ENCODE measurements around the gene TMEM123.

DNA sequence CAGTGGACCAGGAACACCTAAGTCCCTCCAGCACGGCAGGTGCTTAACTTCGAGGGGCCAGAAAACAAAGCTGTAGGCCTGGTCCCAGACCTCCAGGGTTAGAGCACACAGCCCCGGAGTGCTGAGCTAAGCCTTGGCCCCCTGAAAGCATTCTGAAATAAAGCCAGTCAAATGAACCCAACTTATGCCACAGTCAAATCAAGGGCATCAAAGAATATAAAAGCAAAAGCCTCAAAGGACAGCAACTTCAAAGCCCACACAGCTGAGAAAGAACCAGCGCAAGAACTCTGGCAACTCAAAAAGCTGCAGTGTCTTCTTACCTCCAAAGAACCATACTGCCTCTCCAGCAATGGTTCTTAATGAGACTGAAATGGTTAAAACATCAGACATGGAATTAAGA, 39.1 kb downstream of the TMEM123 start:
- TF ChIP-seq BACH2 (CRISPR knock-in tag; IDR thresholded peaks at IDR 0.05; ENCODE audit: borderline replicate concordance) = no peak
- TF ChIP-seq, protein P1, sequence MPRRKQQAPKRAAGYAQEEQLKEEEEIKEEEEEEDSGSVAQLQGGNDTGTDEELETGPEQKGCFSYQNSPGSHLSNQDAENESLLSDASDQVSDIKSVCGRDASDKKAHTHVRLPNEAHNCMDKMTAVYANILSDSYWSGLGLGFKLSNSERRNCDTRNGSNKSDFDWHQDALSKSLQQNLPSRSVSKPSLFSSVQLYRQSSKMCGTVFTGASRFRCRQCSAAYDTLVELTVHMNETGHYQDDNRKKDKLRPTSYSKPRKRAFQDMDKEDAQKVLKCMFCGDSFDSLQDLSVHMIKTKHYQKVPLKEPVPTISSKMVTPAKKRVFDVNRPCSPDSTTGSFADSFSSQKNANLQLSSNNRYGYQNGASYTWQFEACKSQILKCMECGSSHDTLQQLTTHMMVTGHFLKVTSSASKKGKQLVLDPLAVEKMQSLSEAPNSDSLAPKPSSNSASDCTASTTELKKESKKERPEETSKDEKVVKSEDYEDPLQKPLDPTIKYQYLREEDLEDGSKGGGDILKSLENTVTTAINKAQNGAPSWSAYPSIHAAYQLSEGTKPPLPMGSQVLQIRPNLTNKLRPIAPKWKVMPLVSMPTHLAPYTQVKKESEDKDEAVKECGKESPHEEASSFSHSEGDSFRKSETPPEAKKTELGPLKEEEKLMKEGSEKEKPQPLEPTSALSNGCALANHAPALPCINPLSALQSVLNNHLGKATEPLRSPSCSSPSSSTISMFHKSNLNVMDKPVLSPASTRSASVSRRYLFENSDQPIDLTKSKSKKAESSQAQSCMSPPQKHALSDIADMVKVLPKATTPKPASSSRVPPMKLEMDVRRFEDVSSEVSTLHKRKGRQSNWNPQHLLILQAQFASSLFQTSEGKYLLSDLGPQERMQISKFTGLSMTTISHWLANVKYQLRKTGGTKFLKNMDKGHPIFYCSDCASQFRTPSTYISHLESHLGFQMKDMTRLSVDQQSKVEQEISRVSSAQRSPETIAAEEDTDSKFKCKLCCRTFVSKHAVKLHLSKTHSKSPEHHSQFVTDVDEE (CRISPR knock-in tag; IDR thresholded peaks at IDR 0.05) = no peak
- no peak for TF ChIP-seq TOX (CRISPR knock-in tag; IDR thresholded peaks at IDR 0.05; ENCODE audit: borderline replicate concordance)
- TF ChIP-seq, protein P2, sequence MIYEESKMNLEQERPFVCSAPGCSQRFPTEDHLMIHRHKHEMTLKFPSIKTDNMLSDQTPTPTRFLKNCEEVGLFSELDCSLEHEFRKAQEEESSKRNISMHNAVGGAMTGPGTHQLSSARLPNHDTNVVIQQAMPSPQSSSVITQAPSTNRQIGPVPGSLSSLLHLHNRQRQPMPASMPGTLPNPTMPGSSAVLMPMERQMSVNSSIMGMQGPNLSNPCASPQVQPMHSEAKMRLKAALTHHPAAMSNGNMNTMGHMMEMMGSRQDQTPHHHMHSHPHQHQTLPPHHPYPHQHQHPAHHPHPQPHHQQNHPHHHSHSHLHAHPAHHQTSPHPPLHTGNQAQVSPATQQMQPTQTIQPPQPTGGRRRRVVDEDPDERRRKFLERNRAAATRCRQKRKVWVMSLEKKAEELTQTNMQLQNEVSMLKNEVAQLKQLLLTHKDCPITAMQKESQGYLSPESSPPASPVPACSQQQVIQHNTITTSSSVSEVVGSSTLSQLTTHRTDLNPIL (CRISPR knock-in tag; IDR thresholded peaks at IDR 0.05; ENCODE audit: low read depth) = no peak
- TF ChIP-seq ZFP30 (CRISPR knock-in tag; IDR thresholded peaks at IDR 0.05) = no peak
- TF ChIP-seq RARB (CRISPR knock-in tag; IDR thresholded peaks at IDR 0.05) = no peak
- TF ChIP-seq ZC3H10 (CRISPR knock-in tag; IDR thresholded peaks at IDR 0.05) = no peak
- no peak for TF ChIP-seq OSR1 (CRISPR knock-in tag; IDR thresholded peaks at IDR 0.05)
- TF ChIP-seq, protein P3, sequence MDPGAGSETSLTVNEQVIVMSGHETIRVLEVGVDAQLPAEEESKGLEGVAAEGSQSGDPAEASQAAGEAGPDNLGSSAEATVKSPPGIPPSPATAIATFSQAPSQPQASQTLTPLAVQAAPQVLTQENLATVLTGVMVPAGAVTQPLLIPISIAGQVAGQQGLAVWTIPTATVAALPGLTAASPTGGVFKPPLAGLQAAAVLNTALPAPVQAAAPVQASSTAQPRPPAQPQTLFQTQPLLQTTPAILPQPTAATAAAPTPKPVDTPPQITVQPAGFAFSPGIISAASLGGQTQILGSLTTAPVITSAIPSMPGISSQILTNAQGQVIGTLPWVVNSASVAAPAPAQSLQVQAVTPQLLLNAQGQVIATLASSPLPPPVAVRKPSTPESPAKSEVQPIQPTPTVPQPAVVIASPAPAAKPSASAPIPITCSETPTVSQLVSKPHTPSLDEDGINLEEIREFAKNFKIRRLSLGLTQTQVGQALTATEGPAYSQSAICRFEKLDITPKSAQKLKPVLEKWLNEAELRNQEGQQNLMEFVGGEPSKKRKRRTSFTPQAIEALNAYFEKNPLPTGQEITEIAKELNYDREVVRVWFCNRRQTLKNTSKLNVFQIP (CRISPR knock-in tag; IDR thresholded peaks at IDR 0.05; ENCODE audit: borderline replicate concordance, low read depth) = no peak
- no peak for TF ChIP-seq ZNF565 (CRISPR knock-in tag; conservative IDR thresholded peaks at IDR 0.05; ENCODE audit: low read depth)
